Putamen (tissue), 1 donor: ENCODE measurements around the gene SNTA1.
"Not testable (repeated sequence)": the region's sequence is repeated elsewhere in the genome, so short reads cannot be mapped to it uniquely, and the experiment has no call there.

Experiments used
- DNase-seq: peaks from one replicate; pipeline ENCODE4 v3.0.0-alpha.2; 2016; ENCODE audit warnings: low spot score

SNTA1 gene

GRCh38 chr20:33465481-33466302 is 22.1 kb upstream of the SNTA1 start:
- DNase-seq, result peak; percentile 94

- not testable (repeated sequence) for DNase-seq
Measured at GRCh38 chr20:33464759-33465158, 21.2 kb upstream of the SNTA1 start.

- DNase-seq, result no peak
Measured at GRCh38 chr20:33463332-33464101, 20.0 kb upstream of the SNTA1 start.

GRCh38 chr20:33460711-33461110 is 17.1 kb upstream of the SNTA1 start:
- DNase-seq, result no peak

- DNase-seq, result no peak
Measured at GRCh38 chr20:33459599-33459998, 16.0 kb upstream of the SNTA1 start.

GRCh38 chr20:33456916-33457642 is 13.5 kb upstream of the SNTA1 start:
- peak; percentile 75 for DNase-seq

- no peak for DNase-seq
Measured at GRCh38 chr20:33450867-33451266, 7.3 kb upstream of the SNTA1 start.

GRCh38 chr20:33445881-33446625 is 2.5 kb upstream of the SNTA1 start:
- no peak for DNase-seq

GRCh38 chr20:33444797-33445560 is 1.4 kb upstream of the SNTA1 start:
- DNase-seq, result no peak

DNA sequence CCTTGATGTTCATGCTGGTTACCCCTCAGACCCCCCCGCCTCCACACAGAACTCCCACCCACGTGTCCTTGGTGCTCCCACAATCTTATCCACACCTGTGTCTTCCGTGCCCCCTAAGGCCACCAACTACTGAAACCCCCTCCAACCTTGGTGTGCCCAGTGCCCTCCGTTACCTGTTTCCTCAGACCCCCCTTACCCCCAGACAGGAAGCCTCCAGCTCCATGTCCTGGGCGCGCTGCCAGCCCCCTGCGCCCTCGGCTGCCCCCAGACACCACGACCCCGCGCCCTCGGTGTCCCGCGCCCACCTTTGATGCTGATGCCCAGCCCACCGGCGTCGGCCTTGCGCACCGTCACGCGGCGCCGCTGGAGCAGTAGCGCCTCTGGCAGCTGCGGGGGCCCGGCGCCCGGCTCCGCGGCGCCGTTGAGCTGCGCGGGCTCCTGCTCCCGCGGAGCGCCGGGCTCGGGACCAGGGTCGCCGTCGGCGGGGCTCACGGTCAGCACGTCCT is 504 bp downstream of the SNTA1 start:
- DNase-seq, result no peak

- no peak for DNase-seq
Measured at GRCh38 chr20:33442136-33443005, 1.2 kb downstream of the SNTA1 start.

- no peak for DNase-seq
Measured at GRCh38 chr20:33441142-33441955, 2.2 kb downstream of the SNTA1 start.

DNA sequence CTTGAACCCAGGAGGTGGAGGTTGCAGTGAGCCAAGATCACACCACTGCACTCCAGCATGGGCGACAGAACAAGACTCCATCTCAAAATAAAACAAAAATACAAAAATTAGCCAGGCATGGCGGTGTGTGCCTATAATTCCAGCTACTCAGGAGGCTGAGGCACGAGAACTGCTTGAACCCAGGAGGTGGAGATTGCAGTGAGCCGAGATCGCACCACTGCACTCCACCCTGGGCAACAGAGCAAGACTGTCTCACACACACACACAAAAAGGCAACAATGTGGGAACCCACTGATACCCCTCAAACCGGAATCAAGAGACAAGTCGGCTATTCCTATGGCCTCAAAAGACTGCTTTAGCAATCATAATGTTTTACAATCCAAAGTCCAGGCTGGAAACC is 3.0 kb downstream of the SNTA1 start:
- not testable (repeated sequence) for DNase-seq

- DNase-seq, result no peak
Measured at GRCh38 chr20:33438481-33438880, 5.1 kb downstream of the SNTA1 start.

DNA sequence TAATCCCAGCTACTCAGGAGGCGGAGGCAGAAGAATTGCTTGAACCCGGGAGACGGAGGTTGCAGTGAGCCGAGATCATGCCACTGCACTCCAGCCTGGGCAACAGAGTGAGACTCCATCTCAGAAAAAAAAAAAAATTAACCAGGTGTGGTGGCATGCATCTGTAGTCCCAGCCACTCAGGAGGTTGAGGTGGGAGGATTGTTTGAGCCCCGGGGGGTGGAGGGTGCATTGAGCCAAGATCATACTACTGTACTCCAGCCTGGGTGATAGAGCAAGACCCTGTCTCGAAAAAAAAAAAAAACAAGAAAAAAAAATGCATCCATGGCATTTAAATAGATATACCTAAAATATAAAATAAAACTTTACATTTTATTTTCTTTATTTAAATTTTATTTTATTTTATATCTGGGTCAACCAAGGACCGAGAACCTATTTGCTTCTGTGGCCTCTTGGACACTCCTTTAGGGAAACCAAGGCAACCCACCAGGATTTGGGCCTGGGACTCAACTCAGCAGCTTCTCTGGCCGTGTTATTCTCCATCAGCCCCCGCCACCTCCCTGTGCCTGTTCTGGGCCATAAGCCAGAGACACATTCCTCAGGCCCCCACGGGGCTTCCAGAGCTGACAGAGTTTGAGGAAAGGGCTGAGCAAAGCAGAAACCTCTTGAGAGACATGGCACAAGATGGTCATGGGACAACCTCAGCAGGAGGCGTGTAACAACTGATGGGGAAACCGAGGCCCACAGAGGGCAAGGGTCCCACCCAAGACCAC is 6.2 kb downstream of the SNTA1 start:
- peak; percentile 75 for DNase-seq

- DNase-seq, result no peak
Measured at GRCh38 chr20:33434434-33434833, 9.1 kb downstream of the SNTA1 start.

DNA sequence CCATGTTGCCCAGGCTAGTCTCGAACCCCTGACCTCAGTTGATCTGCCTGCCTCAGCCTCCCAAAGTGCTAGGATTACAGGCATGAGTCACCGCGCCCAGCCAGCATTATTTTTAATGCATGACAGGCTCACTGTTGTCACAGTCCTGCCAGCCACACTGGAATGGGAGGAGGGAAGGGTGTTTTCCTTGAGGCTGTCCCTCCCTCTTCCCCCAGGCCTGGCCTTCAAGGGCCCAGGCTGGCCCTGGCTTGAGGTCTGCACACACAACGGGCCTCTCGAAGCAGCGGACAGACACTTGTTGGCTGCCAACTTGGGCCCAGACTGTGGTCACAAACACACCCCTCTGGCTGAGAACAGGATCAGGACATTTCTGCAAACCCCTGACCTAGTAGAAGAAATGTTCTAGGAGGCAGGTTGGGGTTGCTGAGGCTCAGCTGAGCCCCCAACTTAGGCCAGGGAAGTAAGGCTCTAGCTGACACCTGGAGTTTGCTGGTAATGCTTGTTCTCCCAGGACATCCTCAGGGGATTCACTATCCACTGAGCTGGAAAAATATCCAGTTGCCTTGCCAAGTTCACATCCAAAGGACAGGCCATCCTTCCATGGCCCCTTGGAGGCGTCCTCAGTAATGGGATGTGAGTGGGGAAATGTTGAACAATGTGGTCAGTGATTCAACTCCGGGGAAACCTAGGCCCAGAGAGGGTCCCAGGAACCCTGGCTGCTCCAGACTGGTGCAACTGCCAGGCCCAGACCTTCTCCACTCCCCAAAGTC is 9.9 kb downstream of the SNTA1 start:
- peak; percentile 56 for DNase-seq
